GM18867 (cell line): Measurements from ENCODE around the gene CDC42SE2.
A peak's percentile ranks its signal among the peaks of the same experiment; 100 is the strongest.
"Not testable (repeated sequence)": the region's sequence is repeated elsewhere in the genome, so short reads cannot be mapped to it uniquely, and the experiment has no call there.

Experiments used
- ATAC-seq: cut with Tn5 transposase; IDR thresholded peaks from one replicate; pipeline ENCODE4 v1.9.1; 2021; ENCODE audit warnings: mild to moderate bottlenecking, moderate library complexity; ENCODE audit not compliant: unreplicated experiment

CDC42SE2 gene

DNA sequence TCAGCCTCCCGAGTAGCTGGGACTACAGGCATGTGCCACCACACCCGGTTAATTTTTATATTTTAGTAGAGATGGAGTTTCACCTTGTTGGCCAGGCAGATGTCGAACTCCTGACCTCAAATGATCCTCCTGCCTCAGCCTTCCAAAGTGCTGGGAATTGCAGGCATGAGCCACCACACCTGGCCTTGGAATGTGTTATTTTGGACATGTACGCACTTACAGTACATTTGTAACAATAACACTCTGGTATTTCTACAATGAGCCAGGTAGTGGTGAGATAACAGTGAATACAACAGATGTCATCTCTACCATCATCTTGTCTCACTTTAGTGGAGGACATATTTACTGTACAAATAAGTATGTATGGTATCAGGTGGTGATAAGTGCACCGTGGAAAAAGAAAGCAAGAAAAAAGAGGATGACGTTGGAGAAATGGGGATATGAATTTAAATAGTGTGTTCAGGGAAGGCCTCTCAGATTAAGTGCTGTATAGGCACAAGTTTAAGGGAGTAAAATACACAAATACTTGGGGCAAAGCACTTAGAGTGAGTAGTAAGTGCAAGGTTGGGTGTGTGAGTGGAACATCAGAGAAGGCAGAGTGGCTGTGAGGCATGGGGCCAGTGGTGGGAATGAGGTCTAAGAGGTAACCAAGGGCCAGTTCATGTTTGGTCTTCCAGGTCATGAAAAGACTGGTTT is 100.1 kb downstream of the CDC42SE2 start:
- ATAC-seq, result no peak

- ATAC-seq, result no peak
Measured at GRCh38 chr5:131364507-131365050, 100.7 kb downstream of the CDC42SE2 start.

GRCh38 chr5:131366428-131366827 is 102.6 kb downstream of the CDC42SE2 start:
- no peak for ATAC-seq

DNA sequence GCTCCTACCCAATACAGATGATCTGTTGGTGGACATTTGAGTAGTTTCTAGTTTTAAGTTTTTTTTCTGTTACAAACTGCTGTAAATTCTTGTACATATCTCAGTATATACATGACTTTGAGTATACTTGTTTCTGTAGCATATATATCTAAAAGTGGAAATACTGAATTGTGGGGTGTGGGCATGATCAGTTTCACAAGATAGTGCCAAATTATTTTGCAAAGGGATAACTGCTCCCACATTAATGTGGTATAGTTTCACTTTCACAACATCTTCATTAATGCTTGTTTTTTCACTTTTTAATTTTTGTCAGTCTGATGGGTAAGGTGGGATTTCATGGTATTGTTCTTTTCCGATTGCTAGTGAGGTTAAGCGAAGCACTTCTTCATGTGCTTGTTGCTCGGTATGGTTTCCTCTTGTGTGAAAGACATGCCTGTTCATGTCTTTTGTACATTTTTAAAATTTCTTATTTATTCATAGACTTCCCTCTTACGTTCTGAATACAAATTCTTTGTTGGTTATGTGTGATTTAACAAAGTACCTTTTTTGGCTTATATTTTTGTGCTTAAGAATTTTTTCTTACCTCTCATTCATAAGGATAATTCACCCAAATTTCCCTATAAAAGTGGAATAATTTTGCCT is 103.5 kb downstream of the CDC42SE2 start:
- ATAC-seq, result no peak

DNA sequence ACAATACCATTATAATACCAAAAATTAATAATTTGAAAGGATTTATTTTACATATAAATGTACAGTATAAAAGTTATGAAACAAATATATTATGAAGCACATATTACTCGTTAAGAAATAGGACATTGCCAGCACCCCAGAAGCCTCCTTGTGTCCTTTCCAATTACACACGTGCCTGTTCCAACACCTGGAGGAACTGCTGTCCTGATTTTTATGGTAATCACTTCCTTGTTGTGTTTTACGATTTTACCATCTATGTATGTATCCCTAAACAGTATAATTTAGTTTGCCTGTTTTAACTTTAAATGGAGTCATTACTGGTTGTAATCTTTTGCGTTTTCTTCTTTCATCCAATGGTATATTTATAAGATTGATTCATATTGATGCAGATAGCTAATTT is 105.0 kb downstream of the CDC42SE2 start:
- ATAC-seq, result no peak

DNA sequence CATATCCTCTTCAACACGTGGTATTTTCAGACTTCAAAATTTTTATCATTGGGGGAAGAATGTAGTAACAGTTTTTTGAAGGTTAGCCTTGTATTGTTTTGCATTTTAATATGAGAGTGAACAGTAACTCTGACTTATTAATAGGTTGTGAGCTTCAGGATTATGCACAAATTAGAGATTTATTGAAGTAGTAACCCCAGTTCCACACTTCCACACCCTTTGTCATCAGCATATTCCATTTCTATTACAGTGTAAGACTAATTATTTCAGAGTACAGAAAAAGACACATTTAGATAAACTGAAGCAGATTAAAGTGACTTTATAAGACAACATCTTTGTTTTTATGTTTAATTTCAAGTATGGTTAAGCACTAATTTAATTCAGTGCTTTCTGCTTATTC is 105.7 kb downstream of the CDC42SE2 start:
- no peak for ATAC-seq

DNA sequence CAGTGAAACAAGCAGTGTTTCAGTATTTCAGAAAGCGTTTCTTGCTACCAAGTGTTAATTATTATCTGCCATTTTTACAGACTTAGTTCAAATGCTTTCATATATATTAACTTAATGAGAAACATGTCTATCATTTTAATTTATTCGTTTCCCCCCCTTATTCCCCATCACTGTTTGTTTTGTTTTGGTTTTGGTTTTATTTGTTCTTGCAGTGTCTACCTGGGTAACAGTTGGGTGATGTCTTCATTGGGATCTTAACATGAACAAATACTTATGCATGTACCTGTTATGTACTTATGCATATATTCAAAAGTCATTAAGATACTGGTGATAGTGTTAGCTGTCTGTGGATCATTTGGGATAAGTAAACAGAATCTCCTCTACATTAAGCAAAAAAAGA is 108.0 kb downstream of the CDC42SE2 start:
- no peak for ATAC-seq

DNA sequence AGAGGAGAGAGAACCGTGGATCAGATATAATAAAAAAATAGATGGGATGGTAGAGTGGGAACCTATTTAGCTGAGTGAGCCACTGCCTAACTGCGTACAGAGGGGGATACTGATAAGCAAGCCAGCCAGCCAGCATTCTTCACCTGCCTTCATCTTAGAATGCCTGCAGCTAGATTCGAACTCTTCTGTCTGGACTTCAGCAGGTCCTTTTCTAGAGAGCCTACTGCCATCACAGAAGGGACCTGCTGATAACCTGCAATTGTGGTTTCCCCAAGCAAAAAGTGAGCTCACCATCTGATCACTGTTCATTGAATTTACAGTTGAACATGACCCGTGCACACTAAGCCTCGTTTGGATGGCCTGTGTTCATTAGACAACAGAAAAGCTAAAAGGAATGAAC is 109.4 kb downstream of the CDC42SE2 start:
- no peak for ATAC-seq

- ATAC-seq, result peak; percentile 37
Measured at GRCh38 chr5:131375351-131375750, 111.5 kb downstream of the CDC42SE2 start.

- no peak for ATAC-seq
Measured at GRCh38 chr5:131377346-131377745, 113.5 kb downstream of the CDC42SE2 start.

GRCh38 chr5:131377785-131378325 is 114.0 kb downstream of the CDC42SE2 start:
- no peak for ATAC-seq

DNA sequence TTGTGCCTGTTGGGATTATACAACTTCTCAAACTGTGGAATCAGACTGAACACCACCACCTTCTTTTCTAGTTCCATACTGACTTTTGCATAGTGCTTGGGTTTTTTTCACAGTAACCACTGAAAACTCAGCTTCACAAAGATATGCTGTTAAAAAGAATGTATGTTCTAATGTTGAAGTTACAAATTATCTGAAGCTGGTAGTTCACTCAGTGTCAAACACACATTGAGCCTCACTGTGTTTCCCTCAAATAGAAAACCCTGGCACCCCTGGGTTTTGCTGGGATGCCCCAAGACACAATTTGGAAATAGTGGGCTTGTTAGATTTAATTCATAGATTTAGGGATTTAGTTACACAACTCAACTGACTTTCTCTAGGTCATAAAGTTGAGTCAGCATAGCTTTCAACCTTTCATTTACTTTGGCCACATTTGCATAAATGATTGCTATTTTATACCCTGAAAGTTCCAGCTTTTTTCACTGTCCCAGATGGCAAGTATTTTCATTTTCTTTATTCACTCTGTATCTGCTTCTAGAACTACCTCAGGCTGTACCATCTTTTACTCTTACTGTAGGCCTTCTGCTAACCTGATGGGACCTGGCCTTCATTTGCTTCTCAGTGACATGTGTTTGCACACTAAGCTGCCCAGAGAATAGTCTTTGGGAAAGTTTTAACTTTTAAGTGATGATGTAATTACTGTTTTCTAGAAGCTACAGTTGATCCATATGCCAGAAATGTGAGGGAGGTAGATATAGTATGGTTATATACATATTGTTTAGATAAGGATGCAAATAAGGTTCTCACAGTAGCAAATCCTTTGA is 115.1 kb downstream of the CDC42SE2 start:
- peak; percentile 31 for ATAC-seq

DNA sequence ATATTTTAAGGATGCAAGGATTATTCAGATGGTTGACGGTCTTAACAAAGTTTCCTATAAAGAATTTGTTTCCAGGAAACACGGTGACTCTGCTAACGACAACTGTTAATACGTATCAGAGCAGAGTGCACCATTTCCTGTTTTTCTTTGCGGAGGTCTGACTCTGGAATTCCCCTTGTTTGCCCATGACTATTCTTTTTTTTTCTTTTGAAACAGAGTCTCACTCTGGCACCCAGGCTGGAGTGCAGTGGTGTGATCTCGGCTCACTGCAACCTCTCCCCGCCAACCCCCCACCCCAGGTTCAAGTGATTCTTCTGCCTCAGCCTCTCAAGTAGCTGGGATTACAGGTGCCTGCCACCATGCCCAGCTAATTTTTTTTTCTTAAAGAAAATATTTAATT is 115.9 kb downstream of the CDC42SE2 start:
- ATAC-seq, result peak; percentile 22

DNA sequence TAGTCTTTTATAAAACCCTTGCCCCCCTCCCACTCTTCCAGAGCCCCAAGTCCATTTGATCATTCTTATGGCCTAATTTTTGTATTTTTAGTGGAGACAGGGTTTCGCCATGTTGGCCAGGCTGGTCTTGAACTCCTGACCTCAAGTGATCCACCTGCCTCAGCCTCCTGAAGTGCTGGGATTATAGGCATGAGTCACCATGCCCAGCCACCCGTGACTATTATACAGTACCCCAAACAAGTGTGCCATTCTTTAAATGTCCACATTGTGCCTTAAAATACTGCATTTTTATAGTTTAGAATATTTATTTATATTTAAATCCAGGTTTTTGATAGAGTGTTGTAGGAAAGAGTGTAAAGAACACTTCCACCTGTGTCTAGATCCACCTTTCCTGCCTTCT is 116.4 kb downstream of the CDC42SE2 start:
- not testable (repeated sequence) for ATAC-seq

DNA sequence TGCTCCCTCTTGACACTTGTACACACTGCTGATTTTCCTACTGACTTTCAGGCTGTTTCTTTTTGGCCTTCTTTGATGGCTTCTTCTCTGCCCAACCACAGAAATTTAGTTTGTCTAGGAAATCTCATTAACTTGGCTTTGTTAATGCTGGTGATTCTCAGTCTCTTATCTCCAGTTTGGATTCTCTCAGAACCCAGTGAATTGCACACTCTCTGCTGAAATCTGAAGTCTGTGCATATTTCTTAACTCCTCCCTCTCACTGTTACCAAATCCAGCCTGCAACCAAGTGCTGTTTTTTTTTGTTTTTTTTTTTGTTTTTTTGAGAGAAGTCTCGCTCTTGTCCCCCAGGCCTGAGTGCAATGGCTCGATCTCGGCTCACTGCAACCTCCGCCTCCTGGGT is 117.2 kb downstream of the CDC42SE2 start:
- no peak for ATAC-seq

DNA sequence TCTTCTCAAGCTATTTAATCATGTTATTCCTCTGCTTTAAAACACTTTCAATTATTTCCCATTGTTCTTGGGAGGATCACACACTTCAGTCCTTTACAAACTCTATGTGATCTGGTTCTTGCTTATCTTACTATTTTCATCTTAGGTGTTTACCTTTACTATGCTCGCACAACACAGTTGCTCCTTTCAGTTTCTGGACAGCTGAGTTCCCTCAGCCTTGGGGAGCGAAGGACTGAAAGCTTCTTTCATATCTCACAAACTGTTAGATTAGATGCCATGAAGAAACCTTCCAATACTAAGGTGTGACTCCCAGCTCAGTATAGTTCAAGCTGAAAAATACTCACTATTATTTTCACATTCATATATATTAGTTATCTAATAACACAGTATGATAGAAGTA is 117.9 kb downstream of the CDC42SE2 start:
- peak; percentile 66 for ATAC-seq

DNA sequence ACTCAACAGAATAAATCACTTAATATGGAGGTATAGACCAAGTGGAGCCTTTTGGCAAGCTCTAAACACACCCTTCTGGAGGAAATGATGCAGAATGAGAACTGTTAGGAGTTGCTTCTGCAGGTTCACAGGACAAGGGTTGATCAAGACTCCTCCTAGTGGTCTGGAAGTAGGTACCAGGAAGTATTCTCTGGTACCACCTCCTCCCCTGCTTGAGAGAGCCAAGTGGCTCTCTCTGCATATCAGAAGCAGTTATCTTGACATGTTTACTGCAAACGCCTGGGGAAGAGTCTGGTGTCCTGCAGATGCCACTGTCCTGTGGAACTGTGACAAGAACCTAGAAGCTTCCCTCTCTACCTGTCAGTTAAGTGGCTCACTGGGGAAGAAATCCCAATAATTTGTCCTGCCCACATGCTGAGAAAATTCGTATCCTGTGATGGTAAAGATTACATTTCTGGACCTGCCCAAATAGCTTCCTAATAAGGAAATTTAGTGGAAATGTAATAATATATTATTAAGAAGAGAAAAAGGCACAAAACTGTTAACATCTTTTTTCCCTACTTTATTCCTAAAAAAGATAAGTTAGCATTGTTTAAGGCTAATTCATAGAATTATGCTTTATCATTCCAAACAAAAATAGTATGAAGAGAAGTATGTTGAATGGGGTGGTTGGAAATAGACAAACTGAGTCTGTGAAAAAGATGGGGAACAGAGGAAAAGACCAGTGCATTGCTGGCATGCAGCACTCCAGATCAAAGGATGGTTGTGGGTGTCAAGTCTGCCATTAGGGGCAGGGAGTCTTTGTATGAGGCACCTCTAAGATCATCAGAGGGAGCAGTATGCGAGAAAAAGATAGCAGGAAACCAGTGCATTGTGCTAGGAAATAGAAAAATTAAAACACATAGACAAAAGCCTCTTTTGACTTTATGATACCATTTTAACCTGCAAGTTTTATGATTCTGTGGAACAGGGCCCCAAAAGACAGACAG is 118.8 kb downstream of the CDC42SE2 start:
- ATAC-seq, result peak; percentile 60

GRCh38 chr5:131384173-131384572 is 120.3 kb downstream of the CDC42SE2 start:
- no peak for ATAC-seq

DNA sequence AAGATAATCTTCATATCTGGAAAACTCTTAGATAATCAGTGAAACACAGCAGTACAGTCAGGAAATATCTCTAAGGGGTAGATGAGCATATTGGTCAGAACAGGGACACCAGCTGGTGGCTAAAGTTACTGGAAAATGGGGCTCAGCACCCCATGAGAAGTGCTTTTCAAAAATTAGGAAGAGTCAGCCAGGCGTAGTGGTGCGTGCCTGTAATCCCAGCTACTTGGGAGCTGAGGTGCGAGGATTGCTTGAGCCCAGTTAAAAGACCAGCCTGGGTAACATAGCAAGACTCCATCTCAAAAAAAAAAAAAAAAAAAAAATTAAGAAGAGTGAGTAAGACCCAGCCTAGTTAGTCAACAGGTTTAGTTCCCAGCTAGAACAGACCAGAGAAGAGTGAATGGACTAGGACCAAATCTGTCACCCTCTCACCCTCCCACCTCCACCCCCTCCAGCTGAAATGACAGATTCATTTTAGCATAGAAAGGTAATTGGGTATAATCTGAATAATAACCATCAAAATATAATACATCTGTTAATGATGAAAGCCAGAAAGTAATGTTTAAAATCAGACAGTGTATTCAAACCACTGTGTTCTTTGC is 120.9 kb downstream of the CDC42SE2 start:
- ATAC-seq, result no peak

- no peak for ATAC-seq
Measured at GRCh38 chr5:131386124-131386523, 122.3 kb downstream of the CDC42SE2 start.
